Stimulated activated CD4-positive, alpha-beta T cell treated with anti-CD3 and anti-CD28 coated beads, Interleukin-12 subunit alpha, Interleukin-12 subunit beta, amount 100 ng/mL, for 4 hours (primary cell): ENCODE results near the gene TBC1D9.
A peak's percentile ranks its signal among the peaks of the same experiment; 100 is the strongest.

ENCODE experiments used
- DNase-seq: peaks from one replicate; pipeline ENCODE4 v3.0.0-alpha.2; 2020

Gene TBC1D9

DNA sequence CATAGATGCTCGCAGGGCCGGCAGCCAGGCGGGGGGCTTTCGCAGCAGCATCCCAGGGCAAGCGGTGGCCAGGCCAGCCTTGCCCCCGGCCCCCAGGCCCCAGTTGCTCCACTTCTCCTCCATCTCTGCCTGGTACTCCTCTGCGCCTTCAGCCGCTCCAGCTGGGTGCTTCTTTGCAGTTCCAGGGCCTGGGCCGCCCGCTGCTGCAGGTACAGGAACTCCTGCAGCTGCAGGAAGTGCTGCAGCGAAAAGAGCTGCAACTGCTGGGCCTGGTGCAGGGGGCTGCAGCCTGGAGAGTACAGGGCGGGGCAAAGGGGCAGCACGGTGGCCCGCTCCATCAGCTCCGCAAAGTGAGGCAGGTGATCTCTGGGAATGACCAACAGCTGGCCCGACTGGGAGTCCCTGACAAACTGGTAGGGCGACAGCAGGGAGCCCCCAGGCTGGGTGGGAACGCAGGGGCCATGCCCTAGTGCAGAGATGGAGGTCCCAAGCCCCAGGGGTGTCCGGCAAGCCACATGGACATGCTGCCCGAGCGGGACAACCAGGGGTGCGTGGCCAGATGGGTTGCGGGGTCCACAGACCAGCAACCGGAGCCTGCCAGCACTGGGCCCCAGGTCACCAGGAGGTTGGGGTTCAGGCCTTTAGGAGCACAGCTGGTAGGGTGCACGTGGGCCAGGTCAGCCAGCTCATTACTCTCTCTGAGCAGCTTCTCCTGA, 111.6 kb downstream of the TBC1D9 start:
- no peak for DNase-seq

DNA sequence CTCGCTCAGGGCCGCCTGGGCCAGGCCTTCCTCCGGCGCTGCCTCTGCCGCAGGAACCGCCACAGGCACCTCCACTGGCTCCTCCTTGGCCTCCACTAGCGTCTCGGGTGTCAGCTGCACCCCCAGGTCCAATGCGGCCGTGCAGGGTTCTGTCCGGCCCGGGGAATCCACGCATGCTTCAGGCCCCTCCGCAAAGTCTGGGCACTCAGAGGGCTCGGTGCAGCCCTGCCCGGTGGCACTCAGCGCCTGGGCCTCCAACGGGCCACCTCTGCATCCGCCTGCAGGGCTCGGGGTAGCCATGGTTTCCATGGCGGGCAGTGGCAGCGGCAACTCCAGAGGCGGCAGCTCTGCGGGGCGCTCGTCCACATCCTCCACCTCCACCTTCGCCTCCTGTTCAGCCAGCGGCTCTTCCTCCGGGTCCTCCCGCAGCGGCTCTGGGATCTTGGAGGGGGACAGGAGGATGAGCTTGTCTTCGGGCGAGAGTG, 112.6 kb downstream of the TBC1D9 start:
- no peak for DNase-seq

DNA sequence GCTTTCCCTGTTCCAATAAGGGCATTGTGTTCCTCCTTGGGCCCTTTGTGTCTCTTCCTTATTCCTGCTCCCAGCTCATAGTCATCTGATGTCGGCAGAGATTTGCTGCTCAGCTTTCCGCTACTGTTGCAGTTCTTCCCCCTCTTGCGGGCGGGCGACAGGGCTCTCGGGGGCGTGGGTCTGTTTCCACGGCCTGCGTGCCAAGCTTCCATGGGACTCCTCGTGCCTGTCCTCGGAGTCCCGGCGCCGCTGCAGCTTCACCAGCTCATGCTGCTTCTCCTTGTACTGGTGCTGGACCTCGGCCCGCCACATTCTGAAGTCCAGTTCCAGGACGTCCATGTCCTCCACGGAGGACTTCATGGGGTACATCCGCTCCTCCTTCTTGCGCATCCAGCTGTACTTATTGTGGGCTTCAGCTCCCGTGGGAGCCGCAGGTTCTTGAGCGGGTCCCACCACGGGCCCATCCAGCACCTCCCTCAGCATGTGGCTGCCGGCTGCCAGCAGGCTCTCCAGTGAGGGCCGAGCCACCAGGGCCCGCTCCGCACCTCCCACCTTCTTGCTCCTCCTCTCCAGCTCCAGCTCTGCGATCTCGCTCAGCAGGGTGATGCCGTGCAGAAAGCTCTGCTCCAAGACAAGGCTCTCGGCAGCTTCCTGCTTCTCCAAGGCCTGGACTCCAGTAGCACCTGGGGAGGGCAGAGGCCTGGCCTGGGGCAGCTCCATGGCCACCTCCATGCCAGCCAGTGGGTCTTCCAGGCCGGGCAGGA, 113.3 kb downstream of the TBC1D9 start:
- no peak for DNase-seq

- DNase-seq: no peak
These were observed 114.3 kb downstream of the TBC1D9 start for GRCh38 chr4:140641789-140642439.

DNA sequence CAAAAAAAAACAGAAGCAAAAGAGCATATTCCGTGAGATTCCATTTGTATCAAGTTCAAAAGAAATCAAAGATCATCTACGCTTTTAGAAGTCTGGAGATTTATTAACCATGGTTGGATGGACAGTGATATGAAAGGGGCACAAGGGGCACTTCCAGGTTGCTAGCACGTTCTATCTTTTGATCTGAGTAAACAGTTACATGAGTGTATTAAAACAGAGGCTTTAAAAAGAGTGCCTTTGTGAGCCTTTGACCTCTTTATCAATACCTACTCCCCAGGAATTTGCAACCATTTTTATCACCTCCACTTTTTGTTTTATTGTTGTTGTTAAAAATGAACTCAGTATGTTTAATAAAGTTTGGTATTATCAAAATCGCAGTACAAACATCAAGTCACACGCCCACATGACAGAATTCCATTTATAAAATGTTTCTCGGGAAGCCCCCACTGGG, 115.1 kb downstream of the TBC1D9 start:
- DNase-seq: no peak

- DNase-seq: no peak
These were observed 115.9 kb downstream of the TBC1D9 start for GRCh38 chr4:140640150-140640748.

DNA sequence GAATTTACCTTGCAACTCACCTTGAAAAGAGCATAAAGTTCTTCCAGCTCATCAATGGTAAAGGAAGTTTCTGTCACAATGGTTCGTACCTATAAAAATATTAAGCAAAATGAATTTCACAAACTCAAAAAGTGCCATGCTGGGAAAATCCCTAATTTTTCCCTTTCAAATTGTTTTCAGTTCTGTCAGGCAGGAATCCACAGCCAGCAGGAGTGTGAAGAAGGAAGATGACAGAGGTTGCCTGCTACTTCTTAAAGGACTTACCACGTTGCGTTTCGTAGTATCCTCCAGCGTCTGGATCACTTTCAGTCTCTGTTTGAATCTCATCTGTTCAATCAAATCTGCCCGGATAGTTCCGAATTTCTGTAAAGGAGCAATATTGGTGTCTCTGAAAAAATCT, 117.1 kb downstream of the TBC1D9 start:
- no peak for DNase-seq

- DNase-seq: peak; percentile 4
These were observed 118.3 kb downstream of the TBC1D9 start for GRCh38 chr4:140637836-140638235.

GRCh38 chr4:140635606-140636005, 120.6 kb downstream of the TBC1D9 start:
- DNase-seq: no peak

DNA sequence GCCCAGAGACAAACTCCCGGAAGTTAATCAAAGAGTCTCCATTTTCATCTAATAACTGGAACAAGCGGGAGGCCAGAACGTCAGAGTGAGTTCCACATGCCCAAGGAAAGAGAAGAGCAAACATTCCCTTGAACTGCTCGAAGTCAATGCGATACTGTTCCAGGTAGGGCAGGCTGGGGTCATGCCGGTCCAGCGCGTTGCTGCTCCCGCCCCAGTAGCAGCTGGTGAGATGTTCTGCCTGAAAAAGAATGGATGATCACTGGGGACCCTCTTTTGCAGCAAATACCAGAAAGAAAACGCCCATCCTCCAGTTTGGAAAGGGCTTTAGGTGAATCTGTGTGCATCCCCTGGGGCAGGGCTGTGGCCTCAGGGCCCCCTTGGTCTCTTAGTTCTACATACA, 122.2 kb downstream of the TBC1D9 start:
- no peak for DNase-seq

DNA sequence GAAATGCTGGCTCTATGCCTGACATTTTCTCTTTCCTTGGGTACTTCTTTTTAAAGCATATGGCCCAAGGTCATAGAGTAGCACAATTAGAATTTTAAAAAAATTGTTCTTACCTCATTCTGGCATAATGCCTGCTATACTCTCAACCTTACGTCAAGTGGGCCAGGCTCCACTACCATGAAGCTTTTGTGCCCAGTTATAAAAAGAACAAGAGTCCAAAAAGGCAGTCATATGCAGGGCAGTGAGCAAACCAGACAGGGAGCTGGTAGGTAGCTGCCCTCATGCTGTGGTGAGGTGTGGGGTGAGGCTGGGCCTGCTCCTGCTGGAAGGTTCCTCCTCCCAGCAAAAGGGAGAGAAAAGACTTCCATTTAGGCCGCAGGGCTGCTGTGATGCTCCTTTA, 123.1 kb downstream of the TBC1D9 start:
- DNase-seq: no peak

DNA sequence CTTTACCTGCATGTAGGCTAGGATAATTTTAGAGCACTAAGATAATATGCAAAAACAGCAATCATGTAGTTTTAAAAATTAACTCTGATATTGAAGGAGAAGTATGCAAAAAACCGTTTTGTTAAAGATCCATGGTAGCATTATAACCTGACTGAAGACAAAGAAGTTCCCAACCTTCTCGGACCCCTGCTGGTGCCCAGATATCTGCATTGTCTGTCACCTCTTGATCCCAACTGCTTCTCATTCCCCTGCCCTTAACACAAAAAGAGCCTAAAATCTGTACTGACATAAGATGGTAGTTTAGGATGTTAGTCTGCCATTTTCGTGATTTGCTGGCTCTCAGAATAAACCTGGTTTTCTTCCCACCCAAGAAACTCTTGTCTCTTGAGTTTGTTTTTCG, 125.9 kb downstream of the TBC1D9 start:
- DNase-seq: no peak

DNA sequence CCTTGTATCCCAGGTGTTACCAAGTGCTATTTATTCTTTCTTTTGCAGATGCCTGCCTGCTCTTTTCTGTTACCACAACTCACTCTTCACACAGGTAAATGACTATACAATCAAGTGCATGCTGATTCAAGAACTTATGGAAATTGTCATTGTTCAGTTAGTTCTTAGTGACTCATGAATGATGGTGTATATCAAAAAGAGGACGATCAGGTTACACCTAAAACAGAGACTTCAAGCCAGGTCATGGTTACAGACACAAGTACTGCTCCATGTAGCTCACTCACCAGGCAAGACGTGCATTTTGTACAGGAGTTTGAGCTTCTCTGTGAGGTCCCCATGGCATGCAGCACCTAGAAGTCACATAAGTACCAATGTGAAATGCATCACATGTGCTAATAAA, 128.2 kb downstream of the TBC1D9 start:
- DNase-seq: no peak

- DNase-seq: no peak
These were observed 129.4 kb downstream of the TBC1D9 start for GRCh38 chr4:140626661-140627376.

DNA sequence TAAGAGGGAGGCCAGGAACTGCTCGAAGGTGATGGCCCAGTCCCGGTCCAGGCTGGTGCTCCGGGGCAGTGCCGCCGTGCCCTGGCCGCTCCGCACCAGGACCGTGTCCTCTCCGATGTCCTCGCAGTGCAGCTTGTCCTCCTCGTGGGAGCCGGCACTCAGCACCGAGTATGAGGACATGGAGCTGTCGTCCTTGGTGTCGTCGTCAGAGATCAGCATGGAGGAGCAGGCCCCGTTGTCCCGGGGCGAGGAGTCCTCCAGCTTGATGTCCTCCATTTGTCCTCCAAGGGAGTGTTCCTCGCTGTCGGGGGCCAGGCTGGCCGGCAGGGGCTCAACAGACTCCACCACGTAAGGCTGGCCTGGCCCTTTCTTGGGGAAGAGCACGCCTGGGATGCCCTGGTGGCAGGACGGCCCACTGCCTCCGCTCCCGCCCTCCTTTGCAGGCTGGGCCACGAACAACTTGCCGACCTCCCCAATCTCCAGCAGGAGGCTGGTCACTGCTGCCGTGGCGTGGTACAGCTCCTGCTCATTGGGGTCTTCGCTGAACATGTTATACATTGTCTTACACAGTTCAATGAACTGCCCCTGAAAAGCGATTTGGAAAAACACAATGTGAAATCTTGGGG, 133.7 kb downstream of the TBC1D9 start:
- no peak for DNase-seq

DNA sequence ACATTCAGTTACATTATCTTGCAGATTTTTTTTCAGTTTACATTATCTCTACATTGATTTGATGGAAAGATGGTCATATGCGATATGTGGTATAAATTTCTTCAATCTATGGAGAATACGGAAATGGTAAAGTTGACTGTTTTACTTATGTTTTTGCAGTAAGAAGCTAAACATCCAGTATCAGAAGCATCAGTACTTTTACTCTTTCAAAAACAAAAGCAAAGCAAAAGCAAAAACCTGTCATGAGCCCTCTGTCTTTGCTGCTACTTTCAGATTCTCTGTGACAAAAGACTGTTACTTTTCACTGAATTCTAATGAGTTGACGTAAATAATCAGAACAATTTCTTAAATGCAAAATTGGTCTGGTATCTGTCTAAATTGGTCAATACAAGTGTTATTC, 135.0 kb downstream of the TBC1D9 start:
- DNase-seq: no peak

- no peak for DNase-seq
These were observed 138.5 kb downstream of the TBC1D9 start for GRCh38 chr4:140617499-140618248.

DNA sequence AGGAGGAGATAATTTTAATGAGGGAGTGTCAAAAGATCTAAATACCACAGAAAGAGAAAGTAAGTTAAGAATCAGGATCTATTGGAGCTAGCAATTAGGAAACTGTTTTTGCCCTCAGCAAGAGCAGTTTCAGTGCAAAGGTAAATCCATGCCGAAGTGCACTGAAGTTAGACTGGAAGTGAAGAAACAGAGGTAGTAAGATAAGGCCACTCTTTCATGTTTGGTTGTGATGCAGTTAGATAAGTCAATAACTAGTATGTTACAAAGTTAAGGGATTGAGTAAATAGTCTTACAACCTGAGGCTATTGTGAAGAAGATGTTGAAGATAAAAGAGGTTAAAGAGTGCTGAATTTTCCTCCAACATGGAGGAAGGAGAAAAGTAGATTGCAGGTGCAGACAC, 140.7 kb downstream of the TBC1D9 start:
- no peak for DNase-seq

DNA sequence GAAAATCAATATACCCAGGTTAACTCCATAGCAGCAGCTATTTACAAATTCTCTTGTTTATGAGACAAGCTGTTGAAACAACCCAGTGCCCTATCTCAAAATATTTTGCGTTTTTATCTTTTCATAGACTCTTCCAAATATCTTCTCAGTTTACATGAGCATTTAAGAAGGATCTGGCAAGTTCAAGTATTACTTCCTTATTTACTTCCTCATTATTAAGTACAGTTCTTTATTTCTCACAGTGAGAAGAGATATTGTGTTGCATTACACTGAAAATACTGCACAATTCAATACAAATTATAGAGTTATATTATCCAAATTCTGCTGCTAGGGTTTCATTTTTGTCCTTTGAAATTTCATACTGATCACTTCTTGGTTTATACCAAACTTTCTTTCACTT, 143.8 kb downstream of the TBC1D9 start:
- DNase-seq: no peak

DNA sequence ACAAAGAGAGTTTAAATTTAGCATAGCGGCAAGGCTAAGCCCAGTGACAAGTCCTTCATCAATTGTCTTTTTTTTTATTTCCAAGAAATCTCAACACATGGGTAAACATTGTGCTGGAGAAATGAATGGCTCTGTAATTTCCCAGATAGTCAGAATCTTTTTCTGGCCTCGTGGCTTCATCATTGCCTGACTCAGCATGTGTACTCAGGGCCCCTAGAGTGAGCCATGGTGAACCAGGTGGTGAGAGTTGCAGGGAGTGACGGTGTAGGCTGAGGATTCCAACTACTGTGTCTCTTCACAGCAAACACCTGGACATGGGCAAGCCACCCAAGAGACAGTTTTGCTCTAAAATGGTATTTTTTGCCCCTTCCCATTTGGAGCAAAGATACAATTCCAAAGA, 144.3 kb downstream of the TBC1D9 start:
- DNase-seq: no peak
